Cerebellar cortex (tissue), 1 donor: ENCODE data around the gene OCRL.

Experiments
- DNase-seq: peaks from one replicate; pipeline ENCODE4 v3.0.0-alpha.2; 2015; ENCODE audit warnings: low spot score

The OCRL gene

DNA sequence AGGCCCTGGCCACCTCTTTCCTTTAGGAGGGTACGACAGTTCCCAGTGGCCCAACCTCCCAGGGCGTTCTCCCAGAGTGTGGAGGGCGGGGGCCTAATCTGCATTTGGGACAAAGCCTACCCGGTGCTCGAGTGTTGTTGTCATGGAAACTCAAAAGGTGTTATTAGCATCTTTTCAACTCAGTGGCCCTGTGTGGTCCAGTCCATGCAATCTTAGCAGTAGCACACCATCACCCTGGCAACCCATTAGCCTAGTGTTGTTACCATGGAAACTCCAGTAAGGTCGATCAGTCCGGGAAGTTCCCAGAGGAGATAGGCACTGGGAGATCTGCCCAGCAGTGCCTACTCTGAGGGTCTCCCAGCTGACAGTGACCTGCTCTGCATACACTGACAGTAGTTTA, 94.5 kb downstream of the OCRL start:
- DNase-seq = no peak

- no peak for DNase-seq
Observed at GRCh38 chrX:129636175-129636681, 96.2 kb downstream of the OCRL start.

DNA sequence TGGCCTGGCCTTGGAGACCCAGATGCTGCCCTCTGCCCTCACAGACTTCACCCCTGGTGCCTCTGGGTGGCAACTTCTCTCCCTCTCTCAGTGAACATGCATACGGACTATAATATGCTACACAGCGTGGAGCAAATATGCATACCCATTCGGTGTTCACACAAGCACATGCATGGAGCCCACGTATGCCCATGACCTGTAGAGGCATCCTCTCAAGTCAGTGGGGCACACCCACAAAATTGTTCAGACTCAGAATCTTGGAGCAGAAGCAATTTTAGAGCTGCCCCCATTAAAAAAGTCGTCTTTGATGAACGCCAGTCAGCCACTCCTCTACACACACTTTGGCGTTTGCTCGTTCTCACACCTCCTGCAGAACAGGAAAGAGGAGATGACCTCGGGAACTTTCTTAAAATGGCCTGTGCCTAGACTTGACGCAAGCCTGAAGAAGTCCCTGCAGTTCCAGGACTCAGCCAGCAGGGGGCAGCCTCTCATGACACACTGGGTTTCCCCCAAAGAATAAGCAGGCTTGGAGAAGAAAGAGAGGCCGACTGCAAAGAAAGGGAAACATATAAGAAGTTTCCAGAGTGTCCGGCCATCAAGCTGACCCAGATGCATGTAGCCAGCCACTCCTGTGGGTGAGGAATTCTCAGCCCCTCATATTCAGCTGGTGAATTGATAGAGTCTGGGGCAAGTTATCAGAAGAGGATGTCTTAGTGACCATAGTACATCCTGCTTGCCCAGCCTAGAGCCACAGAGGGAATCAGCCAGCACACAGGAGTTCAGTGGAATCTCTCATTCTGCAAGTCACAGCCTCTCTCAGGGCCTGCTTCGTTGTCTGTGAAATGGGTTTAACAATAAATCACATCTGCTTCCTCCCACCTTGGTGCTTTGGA, 97.4 kb downstream of the OCRL start:
- DNase-seq = peak; percentile 75

DNA sequence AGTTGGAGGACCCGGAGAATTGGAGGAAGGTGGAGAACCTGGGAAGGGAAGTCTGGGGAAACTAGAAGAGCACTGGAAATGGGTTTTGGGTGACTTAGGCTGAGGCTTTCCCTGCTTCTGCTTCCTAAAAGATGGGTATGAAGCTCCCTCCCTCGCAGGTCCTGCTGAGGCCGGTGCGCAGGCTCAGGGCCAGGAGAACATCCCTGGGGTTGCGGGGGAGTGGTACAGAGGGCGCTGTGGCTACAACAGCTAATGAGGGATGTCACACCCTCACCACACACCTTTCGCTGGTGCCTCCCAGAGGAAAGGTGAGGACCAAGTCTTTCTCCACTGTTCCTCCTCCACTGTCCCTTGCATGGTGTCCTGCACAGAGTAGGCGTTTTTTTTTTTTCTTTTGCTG, 98.9 kb downstream of the OCRL start:
- DNase-seq = no peak

DNA sequence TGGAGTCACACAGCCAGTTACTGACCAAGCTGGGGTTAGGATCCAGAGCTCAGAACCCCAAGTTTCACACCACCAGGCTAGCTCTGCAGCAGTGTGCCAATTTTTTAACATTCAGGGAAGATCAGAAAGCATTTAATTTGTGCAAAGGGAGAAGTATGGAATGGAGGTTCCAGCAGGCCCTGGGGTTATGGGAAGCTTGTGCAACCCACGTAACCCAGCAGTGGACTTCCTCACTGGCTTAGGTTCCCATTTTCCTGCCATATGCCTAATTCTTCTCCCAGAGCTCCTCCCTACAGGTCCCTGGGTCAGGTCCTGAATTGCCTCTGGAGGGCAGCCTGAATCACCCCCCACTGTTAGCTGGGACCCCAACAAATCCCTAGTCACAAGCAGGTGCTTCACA, 100.7 kb downstream of the OCRL start:
- DNase-seq = no peak

DNA sequence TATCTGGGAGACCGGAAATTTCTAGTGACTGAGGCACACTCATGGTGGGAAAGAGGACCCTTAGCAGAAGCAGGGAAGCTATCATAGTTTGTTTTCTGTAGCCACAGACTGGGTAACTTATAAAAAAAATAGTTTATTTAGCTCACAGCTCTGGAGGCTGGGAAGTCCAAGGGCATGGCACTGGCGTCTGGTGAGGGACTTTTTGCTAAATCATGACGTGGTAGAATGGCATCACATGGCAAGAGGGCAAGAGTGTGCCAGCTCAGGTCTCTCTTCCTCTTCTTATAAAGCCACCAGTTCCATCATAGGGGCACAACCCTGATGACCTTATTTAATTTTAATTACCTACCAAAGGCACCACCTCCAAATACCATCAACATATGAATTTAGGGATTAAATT, 101.4 kb downstream of the OCRL start:
- no peak for DNase-seq

GRCh38 chrX:129641941-129642340, 101.9 kb downstream of the OCRL start:
- DNase-seq = no peak
